Fibroblast of lung (primary cell): ENCODE measurements around the gene NEK6.

Experiments used
- EZH2 ChIP-seq: IDR thresholded peaks from 2 replicates; pipeline ENCODE4 v1.5.1; 2012; ENCODE audit warnings: low read length, control low read depth, mild to moderate bottlenecking; ENCODE audit errors: missing control alignments
- TF ChIP-seq, protein P1 (sequence below), 2 donors: IDR thresholded peaks in 1 of 2; conservative IDR thresholded peaks in 1 of 2; 1 replicate in 1 of 2; 2 replicates in 1 of 2; pipeline ENCODE4 v1.5.1; 2011 to 2012; ENCODE audit warnings: low read length in 2 of 2, control low read depth in 1 of 2, inconsistent platforms in 1 of 2, low read depth in 1 of 2, mild to moderate bottlenecking in 1 of 2

DNA sequence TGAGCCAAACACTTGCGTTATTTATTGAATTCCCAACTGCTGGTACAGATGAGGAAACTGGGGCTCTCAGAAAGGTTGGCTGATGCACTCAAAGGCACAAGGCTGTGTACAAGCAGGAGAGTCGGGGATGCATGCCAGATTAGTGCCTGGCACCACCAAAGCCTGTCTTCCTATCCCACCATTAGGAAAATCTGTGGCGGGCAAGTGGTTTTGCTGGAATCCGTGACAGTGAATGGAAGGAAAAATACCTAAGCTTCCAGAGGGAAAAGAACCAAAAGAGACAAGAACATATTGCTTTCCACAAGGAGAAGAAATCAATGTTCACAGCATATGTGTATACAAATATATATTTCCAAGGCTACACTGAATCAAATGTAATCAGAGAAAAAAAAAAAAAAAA, 106.4 kb downstream of the NEK6 start:
- TF ChIP-seq, protein P1, sequence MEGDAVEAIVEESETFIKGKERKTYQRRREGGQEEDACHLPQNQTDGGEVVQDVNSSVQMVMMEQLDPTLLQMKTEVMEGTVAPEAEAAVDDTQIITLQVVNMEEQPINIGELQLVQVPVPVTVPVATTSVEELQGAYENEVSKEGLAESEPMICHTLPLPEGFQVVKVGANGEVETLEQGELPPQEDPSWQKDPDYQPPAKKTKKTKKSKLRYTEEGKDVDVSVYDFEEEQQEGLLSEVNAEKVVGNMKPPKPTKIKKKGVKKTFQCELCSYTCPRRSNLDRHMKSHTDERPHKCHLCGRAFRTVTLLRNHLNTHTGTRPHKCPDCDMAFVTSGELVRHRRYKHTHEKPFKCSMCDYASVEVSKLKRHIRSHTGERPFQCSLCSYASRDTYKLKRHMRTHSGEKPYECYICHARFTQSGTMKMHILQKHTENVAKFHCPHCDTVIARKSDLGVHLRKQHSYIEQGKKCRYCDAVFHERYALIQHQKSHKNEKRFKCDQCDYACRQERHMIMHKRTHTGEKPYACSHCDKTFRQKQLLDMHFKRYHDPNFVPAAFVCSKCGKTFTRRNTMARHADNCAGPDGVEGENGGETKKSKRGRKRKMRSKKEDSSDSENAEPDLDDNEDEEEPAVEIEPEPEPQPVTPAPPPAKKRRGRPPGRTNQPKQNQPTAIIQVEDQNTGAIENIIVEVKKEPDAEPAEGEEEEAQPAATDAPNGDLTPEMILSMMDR (conservative IDR thresholded peaks at IDR 0.05 in 1 of 2, IDR thresholded peaks at IDR 0.05 in 1 of 2; ENCODE audit: low read depth in 1 of 2, low read length in 2 of 2), result no peak
- TF ChIP-seq EZH2, result no peak
